WERI-Rb-1 (cell line): ENCODE results near the gene JMJD1C.

ENCODE experiments used
- DNase-seq: peaks from one replicate; pipeline ENCODE4 v3.0.0-alpha.2; 2020
- H3K27ac ChIP-seq: fragments of 250-450 bp; sonication (Bioruptor Pico); 2 replicates; pipeline ENCODE4 v1.5.1; 2020; ENCODE audit warnings: mild to moderate bottlenecking, moderate library complexity
- H3K27me3 ChIP-seq: fragments of 250-450 bp; sonication (Bioruptor Pico); 2 replicates; pipeline ENCODE4 v1.5.1; 2021; ENCODE audit warnings: mild to moderate bottlenecking, low read depth, moderate library complexity; ENCODE audit not compliant: insufficient read depth, severe bottlenecking
- H3K36me3 ChIP-seq: fragments of 250-450 bp; sonication (Bioruptor Pico); 2 replicates; pipeline ENCODE4 v1.5.1; 2020; ENCODE audit warnings: mild to moderate bottlenecking, moderate library complexity
- H3K4me3 ChIP-seq: 2 replicates; pipeline ENCODE4 v1.5.1; 2011; ENCODE audit warnings: low read depth, mild to moderate bottlenecking, control low read depth, low read length
- H3K9me3 ChIP-seq: fragments of 250-450 bp; sonication (Bioruptor Pico); 2 replicates; pipeline ENCODE4 v1.5.1; 2021; ENCODE audit warnings: mild to moderate bottlenecking, moderate library complexity; ENCODE audit not compliant: severe bottlenecking
- CTCF ChIP-seq: IDR thresholded peaks from 2 replicates; pipeline ENCODE4 v1.5.1; 2011; ENCODE audit warnings: low read depth, mild to moderate bottlenecking, control low read depth, inconsistent platforms, low read length

JMJD1C gene

GRCh38 chr10:63217120-63217605 lies 248.6 kb downstream of the JMJD1C start:
- DNase-seq, result no peak
- peak; percentile 27; the same call in 1 of the 2 replicates for TF ChIP-seq CTCF
- H3K27ac ChIP-seq, result no peak overlapping the region
- H3K4me3 ChIP-seq, result no peak overlapping the region
- no peaks in the 10 kb centered on the region for H3K9me3 ChIP-seq
- H3K36me3 ChIP-seq, result peaks cover 43% of the 10 kb centered on the region
- H3K27me3 ChIP-seq, result no peaks in the 10 kb centered on the region

- Histone ChIP-seq H3K27ac (no peak overlapping the region), H3K36me3 (peaks cover 64% of the 10 kb centered on the region), H3K27me3 (no peaks in the 10 kb centered on the region), H3K9me3 (no peaks in the 10 kb centered on the region), H3K4me3 (no peak overlapping the region)
- TF ChIP-seq CTCF, result no peak
- DNase-seq, result no peak
Observed at GRCh38 chr10:63214571-63214970, 251.2 kb downstream of the JMJD1C start.

- no peak overlapping the region for H3K4me3 ChIP-seq
- H3K27ac ChIP-seq, result no peak overlapping the region
- H3K27me3 ChIP-seq, result no peaks in the 10 kb centered on the region
- H3K36me3 ChIP-seq, result peaks cover 68% of the 10 kb centered on the region
- no peak for DNase-seq
- TF ChIP-seq CTCF, result no peak
- H3K9me3 ChIP-seq, result no peaks in the 10 kb centered on the region
Observed at GRCh38 chr10:63213489-63213888, 252.3 kb downstream of the JMJD1C start.

GRCh38 chr10:63210611-63211196 lies 255.1 kb downstream of the JMJD1C start:
- Histone ChIP-seq H3K36me3 (peaks cover 82% of the 10 kb centered on the region), H3K9me3 (no peaks in the 10 kb centered on the region), H3K27ac (no peak overlapping the region), H3K4me3 (no peak overlapping the region), H3K27me3 (no peaks in the 10 kb centered on the region)
- no peak for TF ChIP-seq CTCF
- DNase-seq, result no peak

- DNase-seq, result no peak
- H3K27ac ChIP-seq, result no peak overlapping the region
- no peaks in the 10 kb centered on the region for H3K27me3 ChIP-seq
- peaks cover 83% of the 10 kb centered on the region for H3K36me3 ChIP-seq
- no peak overlapping the region for H3K4me3 ChIP-seq
- TF ChIP-seq CTCF, result no peak
- H3K9me3 ChIP-seq, result no peaks in the 10 kb centered on the region
Observed at GRCh38 chr10:63209705-63210104, 256.1 kb downstream of the JMJD1C start.

- Histone ChIP-seq H3K36me3 (peaks cover 83% of the 10 kb centered on the region), H3K4me3 (no peak overlapping the region)
- TF ChIP-seq CTCF, result no peak
Observed at GRCh38 chr10:63208986-63209385, 256.8 kb downstream of the JMJD1C start.

More at GRCh38 chr10:63208986-63209385, 256.8 kb downstream of the JMJD1C start:
- no peak for DNase-seq
- no peaks in the 10 kb centered on the region for H3K27me3 ChIP-seq
- H3K9me3 ChIP-seq, result no peaks in the 10 kb centered on the region
- H3K27ac ChIP-seq, result no peak overlapping the region
